GM21786 (cell line): ENCODE measurements around the gene CPD.

Source experiments
- ATAC-seq: cut with Tn5 transposase; IDR thresholded peaks from one replicate; pipeline ENCODE4 v1.9.1; 2021; ENCODE audit not compliant: unreplicated experiment

CPD gene

GRCh38 chr17:30503558-30503957 lies 124.8 kb downstream of the CPD start:
- no peak for ATAC-seq

GRCh38 chr17:30505868-30506417 lies 127.2 kb downstream of the CPD start:
- ATAC-seq = no peak

- no peak for ATAC-seq
Observed at GRCh38 chr17:30506481-30506880, 127.8 kb downstream of the CPD start.

- no peak for ATAC-seq
Observed at GRCh38 chr17:30513346-30513745, 134.6 kb downstream of the CPD start.

- ATAC-seq = no peak
Observed at GRCh38 chr17:30514895-30515596, 136.3 kb downstream of the CPD start.

- ATAC-seq = no peak
Observed at GRCh38 chr17:30517786-30518185, 139.1 kb downstream of the CPD start.

- ATAC-seq = no peak
Observed at GRCh38 chr17:30519166-30519565, 140.4 kb downstream of the CPD start.
